Activated CD8-positive, alpha-beta memory T cell treated with anti-CD3 and anti-CD28 coated beads, Interleukin-2, amount 50 U/mL, for 1 hour (primary cell): ENCODE measurements around the gene TRIO.

Experiments used
- DNase-seq: peaks from one replicate; pipeline ENCODE4 v3.0.0-alpha.2; 2020; ENCODE audit errors: extremely low read depth

TRIO gene

GRCh38 chr5:14507156-14507941, 364.2 kb downstream of the TRIO start:
- no peak for DNase-seq

DNA sequence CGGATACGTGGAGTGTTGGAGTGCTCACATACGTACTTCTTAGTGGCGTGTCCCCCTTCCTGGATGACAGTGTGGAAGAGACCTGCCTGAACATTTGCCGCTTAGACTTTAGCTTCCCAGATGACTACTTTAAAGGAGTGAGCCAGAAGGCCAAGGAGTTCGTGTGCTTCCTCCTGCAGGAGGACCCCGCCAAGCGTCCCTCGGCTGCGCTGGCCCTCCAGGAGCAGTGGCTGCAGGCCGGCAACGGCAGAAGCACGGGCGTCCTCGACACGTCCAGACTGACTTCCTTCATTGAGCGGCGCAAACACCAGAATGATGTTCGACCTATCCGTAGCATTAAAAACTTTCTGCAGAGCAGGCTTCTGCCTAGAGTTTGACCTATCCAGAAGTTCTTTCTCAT, 364.9 kb downstream of the TRIO start:
- DNase-seq, result no peak

DNA sequence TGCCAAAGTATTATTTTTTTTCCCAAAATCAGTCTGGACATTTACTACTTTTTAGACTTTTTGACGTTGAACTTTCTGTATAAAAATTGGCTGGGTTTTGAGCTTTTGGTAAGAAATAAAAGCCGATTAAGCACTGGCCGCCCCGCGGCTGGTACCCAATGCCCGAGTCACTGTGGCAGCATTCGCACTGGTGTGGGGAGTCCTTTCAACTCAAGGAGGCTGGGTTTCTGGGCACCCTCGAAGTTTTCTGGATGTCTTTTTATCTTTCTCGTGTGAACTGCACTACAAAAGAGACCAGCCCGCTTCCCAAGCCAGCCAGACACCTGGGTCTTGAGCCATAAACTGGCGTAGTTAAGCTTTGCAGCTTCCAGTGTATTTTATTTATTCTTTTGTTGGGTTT, 366.4 kb downstream of the TRIO start:
- DNase-seq, result no peak

DNA sequence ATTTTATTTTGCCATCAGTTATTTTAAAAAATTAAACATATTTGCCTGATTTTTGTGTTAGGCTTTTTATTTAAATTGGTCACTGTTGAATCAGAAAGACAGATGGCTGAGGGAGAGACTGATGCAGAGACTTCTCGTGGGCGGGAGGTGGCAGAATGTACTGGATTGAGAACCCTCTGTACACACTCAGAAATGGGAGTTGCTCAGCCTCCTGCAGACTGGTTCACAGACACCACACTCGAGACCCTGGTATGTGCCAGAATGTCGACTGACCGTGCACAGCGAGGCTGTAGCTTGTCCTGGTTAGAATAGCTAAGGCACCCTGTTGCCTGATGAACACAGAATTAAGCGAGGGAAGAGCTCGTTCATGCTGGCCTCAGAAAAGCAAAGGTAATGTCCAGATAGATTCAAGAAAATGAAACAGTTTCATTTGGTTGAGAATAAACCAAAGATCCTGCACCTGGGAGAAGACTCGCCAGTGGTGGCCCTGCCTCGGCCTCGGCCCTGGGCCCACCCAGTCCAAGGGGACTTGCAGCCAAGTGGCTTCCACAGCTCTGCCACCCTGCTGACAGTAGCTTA, 367.1 kb downstream of the TRIO start:
- DNase-seq, result no peak

DNA sequence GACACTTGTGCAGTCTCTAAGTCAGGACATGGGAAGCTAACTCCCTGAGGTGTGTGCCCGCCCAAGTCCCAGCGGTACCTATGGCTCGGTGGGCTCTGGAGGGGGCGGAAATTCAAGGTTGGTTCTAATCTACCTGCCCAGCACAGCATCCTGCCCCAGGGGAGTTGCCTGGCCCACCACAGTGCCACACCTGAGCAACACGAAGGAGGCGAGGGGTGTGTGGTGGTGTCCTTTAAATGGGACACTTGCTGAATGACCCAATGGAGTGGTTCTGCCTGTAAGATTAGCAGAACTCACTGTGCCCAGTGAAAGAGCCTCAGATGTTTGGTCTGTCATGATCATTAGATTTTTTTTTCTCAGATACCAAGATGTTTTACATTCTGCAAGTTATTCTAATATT, 367.7 kb downstream of the TRIO start:
- DNase-seq, result no peak

DNA sequence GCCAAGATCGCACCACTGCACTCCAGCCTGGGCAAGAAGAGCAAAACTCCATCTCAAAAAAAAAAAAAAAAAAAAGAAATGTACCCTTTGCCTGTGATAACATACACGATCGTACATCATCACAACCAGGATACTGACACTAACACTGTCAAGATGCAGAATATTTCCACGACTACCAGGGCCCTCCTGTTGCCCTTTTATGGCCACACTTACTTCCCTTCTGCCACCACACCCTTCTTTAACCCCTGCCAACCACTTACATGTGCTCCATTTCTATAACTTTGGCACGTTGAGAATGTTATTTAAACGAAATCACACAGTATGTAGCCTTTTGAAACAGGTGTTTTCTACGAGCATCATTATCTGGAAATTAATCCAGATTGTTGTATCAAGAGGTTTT, 369.4 kb downstream of the TRIO start:
- DNase-seq, result no peak

DNA sequence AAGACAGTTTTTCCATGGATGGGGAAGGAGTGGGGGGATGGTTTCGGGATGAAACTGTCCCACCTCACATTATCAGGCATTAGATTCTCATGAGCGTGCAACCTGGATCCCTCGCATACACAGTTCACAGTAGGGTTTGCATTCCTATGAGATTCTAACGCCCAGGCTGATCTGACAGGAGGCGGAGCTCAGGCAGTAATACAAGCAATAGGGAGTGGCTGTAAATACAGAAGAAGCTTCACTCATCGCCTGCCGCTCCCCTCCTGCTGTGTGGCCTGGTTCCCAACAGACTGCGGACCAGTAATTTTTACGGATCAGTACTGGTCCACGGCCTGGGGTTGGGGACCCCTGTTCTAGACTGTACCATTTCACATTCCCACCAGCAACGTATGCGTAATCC, 370.1 kb downstream of the TRIO start:
- DNase-seq, result no peak

GRCh38 chr5:14516901-14517300, 373.8 kb downstream of the TRIO start:
- no peak for DNase-seq

DNA sequence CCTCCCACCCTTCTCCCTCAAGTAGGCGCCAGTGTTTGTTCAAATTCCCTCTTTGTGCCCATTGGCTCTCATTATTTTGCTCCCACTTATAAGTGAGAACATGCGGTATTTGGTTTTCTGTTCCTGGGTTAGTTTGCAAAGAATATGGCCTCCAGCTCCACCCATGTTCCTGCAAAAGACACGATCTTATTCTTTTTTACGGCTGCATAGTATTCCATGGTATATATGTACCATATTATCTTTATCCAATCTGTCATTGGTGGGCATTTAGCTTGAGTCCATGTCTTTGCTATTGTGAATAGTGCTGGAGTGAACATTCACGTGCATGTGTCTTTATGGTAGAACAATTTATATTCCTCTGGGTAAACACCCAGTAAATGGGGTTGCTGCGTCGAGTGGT, 375.5 kb downstream of the TRIO start:
- DNase-seq, result no peak

GRCh38 chr5:14521748-14522147, 378.6 kb downstream of the TRIO start:
- DNase-seq, result no peak

- no peak for DNase-seq
Measured at GRCh38 chr5:14522721-14523120, 379.6 kb downstream of the TRIO start.

DNA sequence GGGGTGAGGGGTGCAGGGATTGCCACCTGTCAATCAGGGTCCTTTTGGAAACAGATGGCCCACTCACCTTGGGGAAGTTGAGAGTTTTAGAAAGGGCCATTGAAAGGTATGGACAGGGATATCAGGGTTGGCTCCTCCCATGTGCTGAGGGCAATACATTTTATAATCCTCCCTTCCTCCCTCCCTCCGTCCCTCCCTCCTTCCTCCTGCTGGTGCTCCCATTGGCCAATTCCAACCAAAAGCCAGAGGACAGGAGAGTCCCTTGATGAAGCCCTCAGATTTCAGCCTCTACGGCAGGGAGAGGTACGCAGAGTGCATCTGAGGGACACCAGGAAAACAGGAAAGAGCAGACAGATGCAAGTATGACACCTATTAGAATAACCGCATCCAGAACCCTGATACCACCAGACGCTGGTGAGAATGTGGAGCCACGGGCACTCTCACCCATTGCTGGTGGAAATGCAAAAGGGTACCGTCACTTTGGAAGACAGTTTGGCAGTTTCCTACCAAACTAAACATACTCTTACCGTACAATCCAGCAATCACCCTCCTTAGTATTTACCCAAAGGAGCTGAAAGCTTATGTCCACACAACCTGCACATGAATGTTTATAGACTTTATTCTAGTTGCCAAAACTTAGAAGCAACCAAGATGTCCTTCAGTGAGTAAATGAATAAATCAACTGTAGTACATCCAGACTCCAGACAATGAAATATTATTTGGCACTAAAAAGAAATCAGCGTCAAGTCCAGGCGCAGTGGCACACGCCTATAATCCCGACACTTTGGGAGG, 380.3 kb downstream of the TRIO start:
- no peak for DNase-seq

GRCh38 chr5:14525397-14525796, 382.3 kb downstream of the TRIO start:
- no peak for DNase-seq

GRCh38 chr5:14526493-14526892, 383.4 kb downstream of the TRIO start:
- no peak for DNase-seq

GRCh38 chr5:14528115-14528514, 385.0 kb downstream of the TRIO start:
- DNase-seq, result no peak

DNA sequence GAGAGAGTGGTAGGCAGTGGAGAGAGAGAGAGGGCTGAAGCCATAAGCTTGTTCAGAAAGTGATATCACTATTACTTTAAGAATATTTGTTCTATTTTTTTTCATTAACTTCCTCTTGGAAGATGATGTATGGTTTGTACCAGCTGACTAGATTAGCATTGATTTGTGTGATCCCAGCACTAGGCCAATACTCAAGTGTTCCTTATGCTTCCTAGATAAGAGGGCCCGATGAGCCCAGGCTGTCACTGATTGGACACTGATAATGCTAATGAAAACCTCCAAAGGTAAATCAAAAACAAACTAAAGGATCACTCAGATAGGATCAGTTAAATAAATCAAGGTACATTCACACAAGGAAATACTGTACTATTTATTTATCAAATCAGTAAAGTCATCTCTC, 385.8 kb downstream of the TRIO start:
- DNase-seq, result no peak

GRCh38 chr5:14531668-14532067, 388.5 kb downstream of the TRIO start:
- DNase-seq, result no peak

- no peak for DNase-seq
Measured at GRCh38 chr5:14532180-14532579, 389.0 kb downstream of the TRIO start.

- no peak for DNase-seq
Measured at GRCh38 chr5:14534773-14535172, 391.6 kb downstream of the TRIO start.

- DNase-seq, result no peak
Measured at GRCh38 chr5:14545308-14545707, 402.2 kb downstream of the TRIO start.

GRCh38 chr5:14545862-14546261, 402.7 kb downstream of the TRIO start:
- DNase-seq, result no peak

DNA sequence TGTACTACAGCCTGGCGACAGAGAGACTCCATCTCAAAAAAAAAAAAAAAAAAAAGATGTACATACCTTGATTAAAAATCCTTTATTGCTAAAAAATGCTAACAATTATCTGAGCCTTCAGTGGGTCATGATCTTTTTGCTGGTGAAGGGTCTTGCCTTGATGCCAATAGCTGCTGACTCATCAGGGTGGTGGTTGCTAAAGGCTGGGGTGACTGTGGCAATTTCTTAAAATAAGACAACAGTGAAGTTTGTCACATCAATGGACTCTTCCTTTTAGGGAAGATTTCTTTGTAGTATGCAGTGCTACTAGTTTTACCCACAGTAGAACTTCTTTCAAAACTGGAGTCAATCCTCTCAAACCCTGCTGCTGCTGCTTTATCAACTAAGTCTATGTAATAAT, 404.5 kb downstream of the TRIO start:
- no peak for DNase-seq

GRCh38 chr5:14551211-14551610, 408.1 kb downstream of the TRIO start:
- no peak for DNase-seq
